HG03460 (cell line): Measurements from ENCODE around the gene ZMIZ1.

Source experiments
- ATAC-seq: cut with Tn5 transposase; IDR thresholded peaks from one replicate; pipeline ENCODE4 v1.9.1; 2021; ENCODE audit not compliant: unreplicated experiment

Gene ZMIZ1, protein sequence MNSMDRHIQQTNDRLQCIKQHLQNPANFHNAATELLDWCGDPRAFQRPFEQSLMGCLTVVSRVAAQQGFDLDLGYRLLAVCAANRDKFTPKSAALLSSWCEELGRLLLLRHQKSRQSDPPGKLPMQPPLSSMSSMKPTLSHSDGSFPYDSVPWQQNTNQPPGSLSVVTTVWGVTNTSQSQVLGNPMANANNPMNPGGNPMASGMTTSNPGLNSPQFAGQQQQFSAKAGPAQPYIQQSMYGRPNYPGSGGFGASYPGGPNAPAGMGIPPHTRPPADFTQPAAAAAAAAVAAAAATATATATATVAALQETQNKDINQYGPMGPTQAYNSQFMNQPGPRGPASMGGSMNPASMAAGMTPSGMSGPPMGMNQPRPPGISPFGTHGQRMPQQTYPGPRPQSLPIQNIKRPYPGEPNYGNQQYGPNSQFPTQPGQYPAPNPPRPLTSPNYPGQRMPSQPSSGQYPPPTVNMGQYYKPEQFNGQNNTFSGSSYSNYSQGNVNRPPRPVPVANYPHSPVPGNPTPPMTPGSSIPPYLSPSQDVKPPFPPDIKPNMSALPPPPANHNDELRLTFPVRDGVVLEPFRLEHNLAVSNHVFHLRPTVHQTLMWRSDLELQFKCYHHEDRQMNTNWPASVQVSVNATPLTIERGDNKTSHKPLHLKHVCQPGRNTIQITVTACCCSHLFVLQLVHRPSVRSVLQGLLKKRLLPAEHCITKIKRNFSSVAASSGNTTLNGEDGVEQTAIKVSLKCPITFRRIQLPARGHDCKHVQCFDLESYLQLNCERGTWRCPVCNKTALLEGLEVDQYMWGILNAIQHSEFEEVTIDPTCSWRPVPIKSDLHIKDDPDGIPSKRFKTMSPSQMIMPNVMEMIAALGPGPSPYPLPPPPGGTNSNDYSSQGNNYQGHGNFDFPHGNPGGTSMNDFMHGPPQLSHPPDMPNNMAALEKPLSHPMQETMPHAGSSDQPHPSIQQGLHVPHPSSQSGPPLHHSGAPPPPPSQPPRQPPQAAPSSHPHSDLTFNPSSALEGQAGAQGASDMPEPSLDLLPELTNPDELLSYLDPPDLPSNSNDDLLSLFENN

DNA sequence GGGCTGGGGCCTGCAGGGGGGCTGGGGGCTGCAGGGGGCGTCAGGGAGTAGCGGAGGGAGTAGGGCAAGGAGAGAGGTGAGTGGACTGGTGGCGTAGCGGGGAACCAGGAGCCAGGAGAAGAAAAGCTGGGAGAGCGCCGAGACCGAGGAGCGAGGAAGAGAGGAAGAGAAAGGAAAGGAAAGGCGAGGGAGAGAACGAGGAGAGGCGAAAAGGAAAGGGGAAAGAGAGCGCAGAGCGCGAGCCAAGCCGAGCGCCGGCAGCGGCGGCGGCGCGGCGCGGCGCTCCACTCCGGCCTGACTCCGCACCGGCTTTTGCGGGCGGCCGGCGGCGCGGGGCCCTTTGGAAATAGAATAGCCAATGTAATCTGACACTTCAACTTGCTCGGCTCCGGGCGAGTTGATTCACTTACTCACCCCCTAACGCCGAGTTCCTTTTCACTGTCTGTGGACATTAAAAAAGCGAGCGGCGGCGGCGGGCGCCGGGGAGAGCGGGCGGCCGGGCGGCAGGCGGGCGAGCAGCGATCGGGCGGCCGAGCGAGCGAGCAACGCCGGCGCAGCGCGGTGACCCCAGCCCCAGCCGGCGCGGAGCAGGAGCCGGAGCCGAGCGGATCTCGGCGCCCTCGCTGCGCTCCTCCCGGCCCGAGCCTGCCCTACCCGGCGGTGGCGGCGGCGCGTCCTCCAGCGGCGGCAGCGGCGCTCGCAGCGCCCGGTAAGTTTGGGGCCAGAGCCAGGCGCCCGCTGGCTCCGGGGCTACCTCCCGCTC lies at the start of gene ZMIZ1:
TSS of gene ZMIZ1 (plus strand) at position 405 of the 763 bp plus-strand sequence. CDS start 132,667 bp downstream, outside the sequence.
- ATAC-seq: peak; percentile 51

DNA sequence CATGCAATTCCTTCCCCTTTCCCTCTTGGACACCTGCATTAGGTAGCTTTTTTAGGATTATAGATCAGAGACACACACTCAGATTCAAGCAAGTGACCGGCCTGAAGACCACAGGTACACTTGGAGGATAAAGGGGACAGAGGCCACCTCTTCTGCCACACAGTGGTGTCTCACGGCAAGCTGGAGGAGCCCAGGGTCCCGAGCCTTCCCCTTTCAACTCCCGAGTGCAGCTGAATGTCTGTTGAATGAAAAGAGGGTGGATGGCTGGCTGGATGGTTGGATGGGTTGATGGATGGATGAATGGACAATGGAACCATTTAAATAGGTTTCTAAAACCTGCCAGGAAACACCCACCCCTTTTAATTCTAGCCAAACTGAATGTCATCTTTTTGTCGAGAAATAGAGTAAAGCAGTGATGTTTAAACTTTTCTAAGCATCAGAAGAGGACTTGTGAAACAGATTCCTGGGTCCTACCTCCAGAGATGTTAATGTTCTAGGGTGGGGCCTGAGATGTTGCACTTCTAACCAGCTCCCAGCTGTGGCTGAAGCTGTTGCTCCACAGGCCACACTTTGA lies 49.2 kb upstream of the ZMIZ1 start:
- no peak for ATAC-seq

DNA sequence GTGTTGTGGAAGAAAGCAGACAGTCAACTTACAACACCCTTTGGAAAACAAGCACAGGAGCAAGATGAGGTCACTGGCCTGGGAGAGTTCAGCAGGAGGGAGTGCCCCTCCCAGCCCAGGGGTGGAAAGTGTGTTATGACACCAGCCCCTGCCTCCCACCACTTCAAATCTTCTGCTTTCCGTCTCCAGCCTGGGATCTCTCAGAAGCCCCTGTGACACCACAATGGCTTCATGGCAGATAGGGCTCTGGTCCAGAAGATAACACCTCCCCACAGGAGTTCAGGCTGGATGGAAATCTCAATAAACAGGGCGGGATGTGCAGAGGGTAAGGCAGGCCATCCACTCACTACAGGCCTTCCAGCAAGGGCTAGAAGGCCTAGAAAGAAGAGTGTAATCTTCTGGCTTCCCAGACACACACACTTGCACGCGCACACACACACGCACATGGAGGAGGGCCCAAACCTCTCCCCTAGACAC lies 48.7 kb upstream of the ZMIZ1 start:
- ATAC-seq: no peak

DNA sequence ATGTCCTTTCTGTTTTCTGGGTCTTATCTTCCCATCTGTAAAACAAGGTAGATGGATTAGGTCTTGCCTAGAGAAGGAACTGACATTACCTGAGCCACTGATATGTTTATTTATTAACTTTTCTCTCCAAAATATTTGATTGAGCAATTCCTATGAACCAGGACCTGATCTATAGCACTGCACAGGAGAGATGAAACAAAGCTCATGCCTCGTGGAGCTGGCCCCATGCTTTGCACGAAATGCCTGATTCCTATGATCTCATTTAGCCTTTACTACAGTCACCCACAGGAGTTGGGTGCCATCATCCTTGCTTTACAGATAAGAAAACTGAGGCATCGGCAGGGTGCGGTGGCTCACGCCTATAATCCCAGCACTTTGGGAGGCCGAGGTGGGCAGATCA lies 48.2 kb upstream of the ZMIZ1 start:
- no peak for ATAC-seq

DNA sequence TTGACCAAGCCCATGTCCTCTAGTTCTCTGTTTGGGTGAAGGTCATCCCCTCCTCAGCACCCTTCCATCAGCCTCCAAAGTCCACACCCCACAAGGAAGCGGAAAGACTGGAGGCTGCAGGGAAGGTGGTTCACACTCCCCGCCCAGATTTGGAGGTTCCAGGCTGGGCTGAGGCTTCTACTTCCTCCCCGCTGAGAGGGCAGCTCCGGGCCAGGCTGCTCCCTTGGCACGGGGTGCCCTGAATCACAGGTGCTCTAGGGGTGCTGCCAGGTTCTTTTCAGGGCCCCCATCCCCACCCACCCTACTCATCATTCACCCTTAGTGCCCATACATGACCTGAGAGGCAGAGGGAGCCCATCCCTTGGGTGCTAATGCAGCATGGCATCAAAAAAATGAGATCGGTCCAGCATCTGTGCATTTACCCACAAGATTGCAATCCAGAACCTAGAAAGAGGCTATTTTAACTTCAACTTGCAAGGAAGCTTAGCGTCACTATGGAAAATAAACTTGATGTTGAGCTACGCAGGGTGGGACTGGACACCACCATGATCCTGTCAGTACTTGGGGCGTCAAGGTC lies 47.3 kb upstream of the ZMIZ1 start:
- no peak for ATAC-seq

DNA sequence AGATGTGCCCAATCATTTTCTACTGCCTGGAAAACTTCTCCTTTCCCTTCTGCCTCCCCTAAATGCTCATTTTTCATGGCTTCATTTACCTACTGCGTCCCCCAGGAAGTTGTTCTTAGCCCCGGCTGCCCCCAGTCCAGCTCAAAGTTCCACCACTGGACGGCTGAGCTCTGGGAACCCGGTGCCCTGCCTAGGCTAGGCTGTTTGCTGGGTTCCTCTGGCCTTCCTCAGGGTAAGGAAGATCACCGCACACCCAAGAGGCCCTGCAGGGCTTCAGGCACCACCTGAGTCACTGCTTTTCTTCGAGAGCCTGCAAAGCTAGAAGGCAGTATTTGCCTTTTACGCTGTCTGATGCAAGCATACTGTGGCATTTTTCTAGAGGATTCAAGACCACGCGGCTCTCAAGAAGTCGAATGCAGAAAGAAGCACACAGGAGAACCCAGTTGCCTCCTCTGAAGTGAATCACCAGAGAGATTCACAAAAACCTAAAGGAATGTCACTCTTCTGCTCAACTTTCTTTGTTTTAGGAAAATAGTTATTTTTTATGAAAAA lies 46.7 kb upstream of the ZMIZ1 start:
- ATAC-seq: no peak

DNA sequence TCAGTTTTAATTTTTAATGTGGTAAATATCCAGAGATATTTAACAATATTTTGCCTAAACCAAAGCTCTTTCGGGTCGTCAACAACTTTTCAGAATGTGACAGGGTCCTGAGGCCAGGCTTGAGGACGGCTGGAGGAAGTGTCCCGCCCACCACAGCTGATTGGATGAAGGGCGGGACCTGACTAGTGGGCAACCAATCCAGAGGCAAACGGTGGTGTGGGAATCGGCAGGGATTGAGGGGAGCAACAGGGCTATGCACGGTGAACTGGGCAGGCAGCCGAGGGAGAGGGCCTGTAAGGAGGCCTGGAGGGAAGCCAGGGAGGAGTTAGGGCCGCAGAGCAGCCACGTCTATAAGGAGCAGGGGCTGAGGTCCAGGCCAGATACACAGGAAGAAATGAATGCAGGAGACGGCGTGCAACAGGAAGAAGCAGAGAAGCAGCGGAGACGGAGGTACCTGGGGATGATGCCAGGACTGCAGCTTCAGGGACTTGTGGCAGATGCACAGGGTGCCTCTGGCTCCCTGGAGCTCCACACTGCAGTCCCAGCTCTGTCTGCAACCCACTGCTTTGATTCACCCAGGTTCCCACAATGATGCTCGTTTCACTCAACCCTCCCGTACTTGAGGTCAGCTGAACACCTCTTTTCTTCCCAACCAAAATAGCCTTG lies 46.1 kb upstream of the ZMIZ1 start:
- ATAC-seq: no peak

DNA sequence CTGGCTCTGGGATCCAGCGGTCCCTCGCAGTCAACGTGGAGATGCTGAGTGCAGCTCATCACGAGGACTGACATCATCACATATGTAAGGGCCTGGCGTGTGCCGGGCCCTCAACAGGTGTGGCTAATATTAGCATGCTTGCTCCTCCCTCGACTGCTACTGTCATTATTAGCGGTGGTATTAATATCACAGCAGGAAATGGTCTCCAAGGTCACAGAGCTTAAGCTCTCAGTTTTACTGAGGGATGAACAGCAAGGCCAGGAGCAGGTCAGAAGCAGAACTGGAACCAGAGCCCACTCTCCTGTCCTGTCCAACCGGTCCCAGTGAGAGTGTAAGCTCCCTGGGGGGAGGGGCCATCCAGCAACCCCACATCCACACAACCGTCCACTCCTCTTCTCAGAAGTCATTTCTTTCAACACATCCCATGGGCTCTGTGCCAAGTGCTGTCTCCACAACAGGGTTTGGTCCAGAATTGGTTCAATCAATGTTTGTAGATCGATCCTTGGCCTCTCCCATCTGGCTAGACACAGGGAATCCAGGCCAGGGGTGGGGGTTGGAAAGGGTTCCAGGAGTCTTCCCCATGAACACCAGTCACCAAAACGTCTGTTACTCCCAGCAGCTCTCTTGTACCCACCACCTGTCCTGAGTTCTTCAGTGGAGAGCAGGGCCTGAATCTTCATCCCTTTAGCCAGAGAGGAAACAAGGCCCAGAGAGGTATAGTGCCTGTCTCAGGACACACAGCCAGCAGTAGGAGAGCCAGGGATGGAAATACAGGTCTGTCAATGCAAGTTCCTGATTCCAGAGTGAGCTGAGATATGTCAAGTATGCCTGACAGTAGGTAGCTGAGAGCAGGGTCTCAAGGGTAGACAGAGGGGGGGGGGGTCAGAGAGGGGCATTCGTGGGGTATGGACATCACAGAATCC lies 45.3 kb upstream of the ZMIZ1 start:
- ATAC-seq: no peak

DNA sequence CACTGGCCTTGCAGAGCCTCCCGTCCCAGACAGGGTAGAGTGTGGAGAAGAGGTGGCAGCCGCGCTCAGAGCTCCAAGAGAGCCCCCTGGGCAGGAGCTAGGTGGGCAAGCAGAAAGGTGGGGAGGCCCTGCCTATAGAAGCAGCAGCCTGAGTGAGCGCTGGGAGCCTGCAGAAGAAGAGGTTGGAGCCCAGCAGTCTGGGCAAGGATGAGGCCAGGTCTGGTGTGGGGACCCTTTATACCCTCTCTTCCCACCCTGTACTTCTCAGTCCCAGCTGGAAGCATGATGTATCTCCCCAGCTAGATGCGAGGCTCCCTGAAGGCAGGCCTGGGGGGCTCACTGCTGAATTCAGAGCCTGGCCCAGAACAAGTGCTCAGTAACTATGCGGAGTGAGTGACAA lies 44.5 kb upstream of the ZMIZ1 start:
- no peak for ATAC-seq

DNA sequence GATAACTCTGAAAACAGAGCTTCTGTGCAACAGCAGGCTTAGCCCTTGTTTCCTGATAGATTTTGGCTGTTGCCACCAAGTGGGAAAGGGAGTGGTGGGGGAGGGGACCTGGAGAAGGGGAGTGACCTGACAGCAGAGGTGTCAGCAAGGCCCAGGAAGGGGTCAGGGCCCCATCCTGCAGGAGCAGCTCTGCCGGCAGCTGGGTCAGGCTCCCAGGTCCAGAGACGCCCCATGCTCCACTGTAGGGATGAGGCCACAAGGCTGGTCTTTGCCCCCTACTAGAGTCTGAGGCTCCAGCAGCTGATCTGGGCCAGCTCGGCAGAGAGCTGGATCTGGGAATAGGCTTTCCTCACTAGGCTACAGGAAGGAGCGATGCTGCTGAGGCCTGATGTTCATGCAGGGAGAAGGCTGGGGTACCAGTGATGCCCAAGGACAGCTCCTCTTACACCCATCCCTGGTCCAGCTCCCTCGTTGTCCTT lies 44.0 kb upstream of the ZMIZ1 start:
- ATAC-seq: no peak

DNA sequence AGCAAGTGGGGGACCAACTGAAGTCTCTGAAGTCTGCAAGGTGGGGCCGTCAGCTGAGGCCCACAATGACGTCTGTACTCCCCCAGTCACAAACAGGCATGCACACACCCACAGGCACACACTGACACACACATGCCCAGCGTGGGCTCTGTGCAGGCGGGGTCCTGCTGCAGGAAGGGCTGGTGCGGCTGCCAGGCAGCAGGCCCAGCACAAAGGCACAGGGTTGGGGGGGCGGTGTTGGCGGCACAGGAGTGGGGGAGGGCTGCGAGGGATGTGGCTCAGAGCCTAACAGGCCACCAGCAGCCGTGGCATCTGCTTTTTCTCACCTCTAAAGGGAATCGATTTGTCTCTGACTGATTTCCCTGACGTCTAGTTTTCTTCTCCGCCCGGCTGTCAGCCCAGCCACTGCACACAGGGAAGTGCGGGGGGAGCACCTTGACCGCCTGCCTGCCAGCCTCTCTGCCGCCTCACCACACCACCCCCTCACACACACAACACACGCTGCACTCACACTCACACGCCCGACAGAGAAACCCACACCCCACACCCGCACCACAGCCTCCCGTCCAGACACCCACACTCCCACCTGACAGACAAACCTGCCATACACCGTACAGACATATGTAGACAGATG lies 43.5 kb upstream of the ZMIZ1 start:
- no peak for ATAC-seq

DNA sequence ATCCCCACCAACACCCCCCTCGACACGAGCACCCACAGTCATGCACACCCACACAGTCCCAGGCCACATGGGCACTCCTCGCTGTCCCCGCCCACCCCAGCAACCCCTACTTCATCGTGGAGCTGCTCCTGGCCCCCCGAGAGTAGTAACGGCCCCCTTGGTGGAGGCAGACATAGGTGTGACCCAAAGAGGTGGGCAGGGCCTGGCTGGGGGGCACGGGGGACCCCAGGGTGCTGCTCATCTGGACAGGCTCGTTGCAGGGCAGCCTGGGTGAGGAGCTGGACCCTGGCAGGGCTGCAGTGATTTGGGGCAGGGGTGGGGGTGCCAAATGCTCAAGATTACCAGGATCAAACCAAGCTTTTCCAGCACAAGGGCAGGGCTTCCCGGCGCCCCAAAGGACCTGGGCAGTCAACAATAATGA lies 42.4 kb upstream of the ZMIZ1 start:
- ATAC-seq: no peak

DNA sequence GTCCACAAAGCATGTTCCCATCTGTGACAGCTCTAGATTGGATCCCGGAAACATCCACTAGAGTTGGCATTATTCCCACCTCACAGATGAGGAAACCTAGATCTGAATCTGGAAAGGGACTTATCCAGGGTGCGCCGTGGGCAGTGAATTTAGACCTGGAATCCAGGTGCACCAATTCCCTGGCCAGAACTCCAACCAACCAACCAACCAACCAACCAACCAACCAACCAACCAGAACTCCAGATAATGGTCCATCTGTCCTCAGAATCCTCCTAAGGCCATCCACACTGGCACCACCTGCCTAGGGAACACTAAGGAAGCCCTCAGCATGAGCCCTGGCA lies 42.0 kb upstream of the ZMIZ1 start:
- ATAC-seq: no peak

DNA sequence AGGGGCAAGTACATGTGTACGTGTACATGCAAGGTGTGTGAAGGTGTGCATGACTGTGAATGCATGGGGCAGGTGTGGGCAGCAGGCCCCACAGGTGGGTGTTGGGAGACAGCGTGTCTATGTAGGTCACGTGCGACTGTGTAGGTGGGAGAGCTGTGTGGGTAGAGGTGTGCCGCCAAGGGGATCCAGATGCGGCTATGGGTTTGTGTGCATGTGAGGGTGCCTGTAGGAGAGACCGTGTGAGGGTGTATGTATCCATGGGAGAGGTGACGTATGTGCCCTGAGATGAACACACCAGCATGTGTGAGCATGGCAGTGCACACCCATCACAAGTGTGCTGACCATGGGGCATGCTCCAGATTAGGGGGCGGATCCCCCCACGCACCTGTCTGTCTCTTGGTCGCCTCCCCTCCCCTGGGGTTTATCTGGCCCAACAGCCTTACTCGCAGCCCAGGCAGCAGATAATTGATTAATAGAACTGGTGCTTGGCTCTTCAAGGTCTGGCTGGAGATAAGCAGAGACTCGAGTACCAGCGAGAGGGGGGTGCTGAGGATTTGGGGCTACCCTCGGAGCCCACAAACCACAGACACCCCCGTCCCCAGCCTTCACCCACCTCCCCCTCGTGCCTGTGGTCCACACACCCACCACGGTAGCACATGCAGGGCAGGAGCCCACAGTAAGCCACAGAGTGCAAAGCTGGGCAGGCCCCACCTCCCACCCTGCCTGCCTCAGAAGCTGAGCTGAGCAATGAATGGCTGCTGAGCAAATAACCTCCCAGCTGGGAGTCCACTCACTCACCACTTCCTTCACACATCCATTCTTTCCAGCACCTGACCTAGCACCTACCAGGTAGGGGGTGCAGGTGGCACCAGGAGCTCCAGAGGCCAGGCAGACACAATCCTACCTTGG lies 41.4 kb upstream of the ZMIZ1 start:
- ATAC-seq: no peak

DNA sequence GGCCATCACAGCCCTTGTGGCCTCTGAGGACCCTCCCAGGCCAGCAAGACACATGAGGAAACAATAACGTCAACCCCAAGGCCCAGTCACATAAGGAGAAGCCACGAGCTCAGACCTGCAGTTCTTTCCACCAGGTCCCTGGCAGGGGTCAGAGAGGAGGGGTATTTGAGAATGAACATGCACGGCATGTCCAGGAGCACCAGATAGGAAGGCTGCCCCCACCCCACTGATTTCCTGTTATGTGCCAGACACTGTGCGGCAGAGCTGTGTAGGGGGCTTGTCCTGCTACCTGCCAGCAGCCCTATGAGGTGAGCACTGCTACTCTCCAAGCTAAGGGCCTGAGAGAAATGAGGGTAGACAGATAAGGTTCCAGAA lies 40.7 kb upstream of the ZMIZ1 start:
- ATAC-seq: no peak

DNA sequence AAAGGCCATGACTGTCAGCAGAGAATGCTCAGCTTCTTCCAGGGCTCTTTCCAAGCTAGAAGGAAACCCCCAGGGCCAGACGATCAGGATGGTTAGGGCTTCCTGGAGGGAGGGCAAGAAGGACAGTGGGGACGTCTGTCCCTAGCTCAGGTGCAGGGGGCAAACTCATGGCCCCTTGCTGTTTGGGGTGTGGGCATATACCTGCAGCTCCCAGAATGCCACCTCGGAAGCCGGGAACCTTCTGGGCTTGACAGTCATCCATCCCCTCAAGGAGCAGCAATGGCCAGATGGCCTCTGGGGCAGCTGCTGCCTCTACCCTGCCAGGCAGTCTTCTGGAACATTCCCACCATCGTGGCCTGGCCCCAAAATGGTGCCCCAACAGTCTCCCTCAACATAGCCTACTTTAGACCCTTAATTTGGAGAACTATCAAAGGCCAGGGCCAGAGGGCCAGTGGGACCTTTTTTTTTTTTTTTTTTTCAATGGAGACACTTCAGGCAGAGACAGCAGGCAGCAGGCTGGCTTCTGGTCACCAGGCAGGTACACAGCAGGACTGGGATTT lies 40.2 kb upstream of the ZMIZ1 start:
- no peak for ATAC-seq
